Fibroblast of skin of left quadriceps (primary cell): ENCODE results near the gene MIA.
"Not testable (repeated sequence)": the region's sequence is repeated elsewhere in the genome, so short reads cannot be mapped to it uniquely, and the experiment has no call there.

Experiments used
- DNase-seq, 2 experiments: peaks; one replicate each; pipeline ENCODE4 v3.0.0-alpha.2; 2013; ENCODE audit warnings: low read depth in 2 of 2

The MIA gene

DNA sequence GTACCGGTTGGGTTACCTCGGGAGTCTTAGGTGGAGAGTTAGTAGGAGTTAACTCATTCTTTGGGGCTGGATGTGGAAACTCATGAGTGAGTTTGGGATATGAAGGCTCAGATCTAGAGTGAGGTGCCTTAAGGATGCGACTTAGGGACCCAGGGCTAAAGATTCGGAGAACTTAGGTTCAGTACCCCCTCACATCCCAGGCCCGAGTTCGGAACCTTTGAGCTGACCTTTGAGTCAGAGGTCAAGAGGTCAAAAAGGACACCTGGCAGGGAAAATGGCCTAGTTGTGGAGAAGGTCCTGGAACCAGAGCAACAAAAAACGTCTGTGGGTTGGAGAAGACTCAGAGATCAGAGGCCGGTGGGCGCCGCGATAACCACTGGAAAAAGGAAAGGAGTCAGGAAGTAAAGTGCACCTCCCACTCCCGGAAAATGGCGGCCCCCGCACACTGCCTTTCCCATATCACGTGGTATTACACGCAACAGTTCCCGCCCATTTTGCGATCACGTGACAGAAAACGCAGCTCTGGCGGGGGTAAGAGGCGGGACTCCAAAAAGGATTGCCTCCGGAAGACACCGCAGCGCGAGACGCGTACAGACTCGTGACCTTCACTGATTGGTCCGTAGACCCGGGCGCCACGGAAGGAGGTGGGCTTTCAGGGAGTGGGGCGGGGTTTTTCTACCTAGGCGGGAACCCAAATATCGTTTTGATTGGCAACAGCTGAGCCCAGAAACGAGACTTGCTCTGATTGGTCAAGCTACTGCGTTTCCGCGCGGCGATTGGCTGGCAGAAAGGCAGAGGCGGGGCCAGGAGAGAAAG is 25.1 kb upstream of the MIA start, which contains the start of gene ACTMAP:
ACTMAP (minus strand) TSS at position 420 of the 816 bp plus-strand sequence. CDS start 674 bp downstream, outside the sequence.
- peak; percentile 100 for DNase-seq

DNA sequence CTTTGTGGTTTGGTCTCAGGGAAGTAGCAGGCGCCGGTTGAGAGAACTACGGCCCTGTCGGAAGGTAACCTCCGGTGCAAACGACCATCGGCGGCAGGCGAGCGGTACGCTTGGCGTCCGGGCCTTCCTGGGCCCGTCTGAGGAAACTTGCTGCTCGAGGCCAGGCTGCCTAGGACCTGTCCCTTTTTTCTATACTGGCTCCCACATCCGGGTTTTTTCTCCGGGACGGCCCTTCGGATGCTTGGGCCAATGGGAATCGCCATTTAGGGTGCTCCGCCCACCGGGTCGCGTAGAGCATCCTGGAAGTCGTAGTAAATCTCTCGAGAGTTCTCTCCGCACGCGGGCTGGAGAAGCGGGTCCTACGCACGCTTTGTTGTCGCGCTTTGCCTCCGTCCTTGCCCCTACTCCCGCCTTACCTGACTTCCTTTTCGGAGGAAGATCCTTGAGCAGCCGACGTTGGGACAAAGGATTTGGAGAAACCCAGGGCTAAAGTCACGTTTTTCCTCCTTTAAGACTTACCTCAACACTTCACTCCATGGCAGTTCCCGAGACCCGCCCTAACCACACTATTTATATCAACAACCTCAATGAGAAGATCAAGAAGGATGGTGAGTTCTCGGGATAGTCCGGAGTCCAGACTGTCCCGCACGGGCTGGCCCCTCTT is 24.3 kb upstream of the MIA start, which contains the start of gene SNRPA:
SNRPA (plus strand) TSS at position 330 of the 664 bp plus-strand sequence; CDS start at position 536, 206 bp downstream.
- peak; percentile 97 for DNase-seq

DNA sequence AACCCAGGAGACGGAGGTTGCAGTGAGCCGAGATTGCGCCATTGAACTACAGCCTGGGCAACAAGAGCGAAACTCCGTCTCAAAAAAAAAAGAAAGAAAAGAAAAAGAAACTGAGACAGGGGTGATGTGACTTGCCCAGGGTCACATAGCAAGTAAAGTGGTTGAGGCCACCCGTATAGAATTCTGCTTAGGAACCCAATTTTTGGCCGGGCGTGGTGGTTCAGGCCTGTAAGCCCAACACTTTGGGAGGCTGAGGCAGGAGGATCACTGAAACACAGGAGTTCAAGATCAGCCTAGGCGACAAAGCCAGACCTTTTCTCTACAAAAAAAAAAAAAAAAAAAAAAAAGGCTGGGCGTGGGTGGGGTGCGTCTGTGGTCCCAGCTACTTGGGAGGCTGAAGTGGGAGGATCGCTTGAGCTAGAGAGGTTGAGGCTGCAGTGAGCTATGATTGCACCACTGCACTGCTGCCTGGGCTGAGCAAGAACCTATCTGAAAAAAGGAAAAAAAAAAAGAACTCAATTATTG is 23.0 kb upstream of the MIA start:
- DNase-seq, result no peak

DNA sequence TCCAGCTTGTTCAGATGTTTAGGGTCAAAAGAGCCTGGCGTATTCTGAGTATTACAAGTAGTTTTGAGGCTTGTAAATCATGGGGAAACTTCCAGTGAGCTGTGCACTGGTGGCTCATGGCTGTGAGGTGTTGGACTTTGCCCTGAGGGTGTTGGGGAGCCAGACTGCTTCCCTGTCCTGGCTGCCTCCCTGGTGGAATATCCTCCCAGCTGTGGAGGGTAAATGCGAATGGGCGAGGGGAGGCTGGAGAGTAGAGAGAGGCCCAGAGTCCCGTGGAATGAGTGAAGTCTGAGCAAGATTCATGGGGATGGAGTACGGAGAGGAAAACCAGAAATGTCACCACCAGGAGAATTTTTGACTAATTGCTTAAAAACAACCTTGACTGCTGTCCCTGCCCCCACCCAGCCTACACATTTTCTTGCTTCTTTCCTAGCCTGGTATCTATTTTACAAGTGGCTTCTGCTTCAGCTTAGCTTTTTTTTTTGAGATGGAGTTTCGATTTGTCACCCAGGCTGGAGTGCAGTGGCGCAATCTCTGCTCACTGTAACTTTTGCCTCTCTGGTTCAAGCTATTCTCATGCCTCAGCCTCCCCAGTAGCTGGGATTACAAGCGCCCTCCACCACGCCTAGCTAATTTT is 20.6 kb upstream of the MIA start:
- DNase-seq, result no peak

DNA sequence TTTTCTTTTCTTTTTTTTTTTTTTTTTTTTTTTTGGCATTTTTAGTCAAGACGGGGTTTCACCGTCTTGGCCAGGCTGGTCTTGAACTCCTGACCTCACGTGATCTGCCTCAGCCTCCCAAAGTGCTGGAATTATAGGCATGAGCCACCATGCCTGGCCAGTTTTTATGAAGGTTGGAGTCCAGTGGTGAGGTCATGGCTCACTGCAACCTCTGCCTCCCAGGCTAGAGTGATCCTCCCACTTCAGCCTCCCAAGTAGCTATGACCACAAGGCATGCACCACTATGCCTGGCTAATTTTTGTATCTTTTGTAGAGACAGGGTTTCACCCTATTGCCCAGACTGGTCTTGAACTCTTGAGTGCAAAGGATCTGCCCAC is 20.1 kb upstream of the MIA start:
- DNase-seq, result no peak

DNA sequence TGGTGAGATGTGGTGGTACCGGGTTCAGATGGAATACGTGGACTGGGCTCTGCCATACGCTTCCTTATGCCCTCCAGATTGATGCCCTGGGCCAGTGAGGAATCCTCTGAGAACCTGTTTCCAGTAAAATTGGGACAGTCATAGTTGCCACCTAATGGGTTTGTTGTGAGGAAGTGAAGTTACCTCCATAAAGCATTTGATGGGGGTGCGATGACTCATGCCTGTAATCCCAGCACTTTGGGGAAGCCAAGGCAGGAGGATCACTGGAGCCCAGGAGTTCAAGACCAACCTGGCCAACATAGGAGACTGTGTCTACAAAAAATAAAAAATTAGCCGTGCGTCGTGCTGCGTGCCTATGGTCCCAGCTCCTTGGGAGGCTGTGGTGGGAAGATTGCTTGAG is 19.5 kb upstream of the MIA start:
- no peak for DNase-seq

DNA sequence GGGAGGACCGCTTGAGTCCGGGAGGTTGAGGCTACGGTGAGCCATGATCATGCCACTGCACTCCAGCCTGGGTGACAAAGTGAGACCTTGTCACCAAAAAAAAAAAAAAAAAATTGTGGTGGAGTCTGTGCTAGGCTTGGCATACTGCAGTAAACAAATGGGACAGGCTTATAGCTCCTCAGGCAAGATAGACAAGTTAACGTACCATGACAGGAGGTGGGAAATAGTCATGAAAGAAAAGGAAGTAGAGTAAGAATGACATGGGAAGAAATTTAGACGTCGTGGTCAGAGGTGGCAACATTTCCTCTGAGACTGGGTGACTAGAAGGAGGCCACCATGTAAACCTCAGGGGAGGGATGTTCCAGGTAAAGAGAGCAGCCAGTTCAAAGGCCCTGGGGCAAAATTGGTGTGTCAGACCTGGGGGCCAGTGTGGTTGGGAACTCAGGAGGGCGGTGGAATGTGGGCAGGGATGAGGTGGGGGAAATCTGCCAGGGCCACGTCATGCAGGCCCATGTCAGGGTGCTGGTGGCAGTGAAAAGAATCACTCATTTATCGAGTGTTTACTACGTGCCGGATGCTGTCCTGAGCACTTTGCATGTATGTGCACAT is 18.7 kb upstream of the MIA start:
- no peak for DNase-seq

DNA sequence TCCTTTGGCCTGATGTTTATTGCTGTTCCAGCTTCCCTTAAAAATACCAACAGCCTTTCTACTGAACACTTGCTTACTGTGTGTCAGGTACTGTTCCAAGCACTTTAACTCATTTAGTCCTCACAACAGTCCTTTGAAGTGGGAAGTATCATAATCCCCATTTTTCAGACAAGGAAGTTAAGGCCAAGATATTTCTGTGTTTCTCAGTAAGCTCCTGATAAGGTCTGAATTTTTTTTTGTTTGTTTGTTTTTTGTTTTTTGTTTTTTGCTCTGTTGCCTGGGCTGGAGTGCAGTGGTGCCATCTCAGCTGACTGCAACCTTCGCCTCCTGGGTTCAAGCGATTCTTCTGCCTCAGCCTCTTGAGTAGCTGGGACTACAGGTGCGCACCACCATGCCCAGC is 16.8 kb upstream of the MIA start:
- DNase-seq, result no peak

DNA sequence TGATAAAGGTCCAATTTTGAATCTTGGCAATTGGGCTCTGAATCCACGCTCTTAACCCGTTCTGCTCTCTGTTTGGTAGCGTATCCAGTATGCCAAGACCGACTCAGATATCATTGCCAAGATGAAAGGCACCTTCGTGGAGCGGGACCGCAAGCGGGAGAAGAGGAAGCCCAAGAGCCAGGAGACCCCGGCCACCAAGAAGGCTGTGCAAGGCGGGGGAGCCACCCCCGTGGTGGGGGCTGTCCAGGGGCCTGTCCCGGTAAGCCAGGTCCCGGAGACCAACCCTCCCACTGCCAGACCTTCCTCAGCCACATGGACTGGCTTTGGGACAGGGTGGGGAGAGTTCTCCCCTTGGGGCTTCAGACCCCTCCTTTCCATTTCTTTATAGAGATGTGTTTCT is 16.0 kb upstream of the MIA start:
- DNase-seq, result no peak

DNA sequence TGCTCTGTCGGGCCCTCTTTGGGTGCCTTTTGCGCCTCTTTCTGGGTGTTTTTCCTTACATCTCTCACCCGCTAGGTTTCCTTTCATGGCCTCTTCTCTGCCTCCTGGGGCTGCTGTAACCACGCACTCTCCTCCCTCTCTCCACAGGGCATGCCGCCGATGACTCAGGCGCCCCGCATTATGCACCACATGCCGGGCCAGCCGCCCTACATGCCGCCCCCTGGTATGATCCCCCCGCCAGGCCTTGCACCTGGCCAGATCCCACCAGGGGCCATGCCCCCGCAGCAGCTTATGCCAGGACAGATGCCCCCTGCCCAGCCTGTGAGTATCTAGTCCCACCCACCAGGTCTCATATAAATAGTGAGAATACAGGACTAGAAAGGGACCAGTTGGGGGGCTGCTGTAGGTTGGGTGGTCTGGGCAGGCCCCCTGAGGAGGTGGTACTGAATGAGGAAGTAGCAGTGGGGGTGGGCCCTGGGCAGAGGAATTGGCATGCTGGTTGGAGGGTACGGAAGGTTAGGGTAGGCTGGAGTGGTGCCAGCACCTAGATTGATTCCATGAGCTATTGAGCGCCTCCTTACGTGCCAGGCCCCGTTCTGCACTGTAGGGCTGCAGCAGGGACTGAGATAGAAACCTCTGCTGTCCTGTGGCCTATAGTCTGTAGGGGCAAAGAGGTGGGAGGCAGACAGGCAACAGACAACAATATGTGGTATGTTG is 12.4 kb upstream of the MIA start:
- DNase-seq, result no peak

DNA sequence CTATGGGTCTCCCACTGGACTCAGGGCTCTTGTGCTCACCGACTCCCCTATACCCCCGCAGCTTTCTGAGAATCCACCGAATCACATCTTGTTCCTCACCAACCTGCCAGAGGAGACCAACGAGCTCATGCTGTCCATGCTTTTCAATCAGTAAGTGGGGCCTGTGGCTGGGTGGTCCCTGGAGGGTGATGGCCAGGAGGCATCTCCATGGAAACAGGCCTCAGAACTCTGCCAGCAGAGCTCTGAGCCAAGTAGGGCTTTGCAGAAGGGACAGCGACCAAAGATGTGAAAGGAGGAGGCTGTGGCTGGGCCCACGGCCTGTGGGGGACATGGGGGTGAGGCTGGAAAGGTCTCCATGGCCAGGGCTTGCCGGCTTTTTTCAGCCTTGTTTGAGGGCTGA is 11.8 kb upstream of the MIA start:
- no peak for DNase-seq

DNA sequence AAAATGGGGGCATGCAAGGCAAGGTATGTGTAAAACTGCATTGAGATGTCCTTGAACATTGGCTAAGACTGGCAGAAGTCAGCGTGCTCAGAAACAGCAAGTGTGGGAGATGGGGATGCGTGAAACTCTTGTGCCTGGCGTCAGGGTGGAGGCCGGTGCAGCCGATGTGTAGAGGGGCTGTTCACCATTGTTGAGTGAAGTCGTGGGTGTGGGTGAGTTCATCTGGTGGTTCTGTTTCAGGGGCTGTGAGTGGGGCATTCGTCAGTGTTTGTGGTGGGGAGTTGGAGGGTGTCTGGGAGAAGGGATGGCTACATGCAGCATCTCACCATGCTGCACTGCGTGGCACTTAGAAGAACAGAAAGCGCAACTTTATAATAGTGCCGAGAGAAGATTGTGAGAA is 11.4 kb upstream of the MIA start:
- DNase-seq, result no peak

DNA sequence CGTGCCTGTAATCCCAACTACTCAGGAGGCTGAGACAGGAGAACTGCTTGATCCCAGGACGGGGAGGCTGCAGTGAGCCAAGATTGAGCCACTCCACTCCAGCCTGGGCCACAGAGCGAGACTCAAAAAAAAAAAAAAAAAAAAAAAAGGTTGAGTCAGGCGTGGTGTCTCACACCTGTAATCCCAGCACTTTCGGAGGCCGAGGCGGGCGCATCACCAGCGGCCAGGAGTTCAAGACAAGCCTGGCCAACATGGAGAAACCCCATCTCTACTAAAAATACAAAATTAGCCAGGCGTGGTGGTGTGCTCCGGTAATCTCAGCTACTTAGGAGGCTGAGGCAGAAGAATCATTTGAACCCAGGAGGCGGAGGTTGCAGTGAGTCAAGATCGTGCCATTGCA is 8.9 kb upstream of the MIA start:
- DNase-seq, result not testable (repeated sequence)

DNA sequence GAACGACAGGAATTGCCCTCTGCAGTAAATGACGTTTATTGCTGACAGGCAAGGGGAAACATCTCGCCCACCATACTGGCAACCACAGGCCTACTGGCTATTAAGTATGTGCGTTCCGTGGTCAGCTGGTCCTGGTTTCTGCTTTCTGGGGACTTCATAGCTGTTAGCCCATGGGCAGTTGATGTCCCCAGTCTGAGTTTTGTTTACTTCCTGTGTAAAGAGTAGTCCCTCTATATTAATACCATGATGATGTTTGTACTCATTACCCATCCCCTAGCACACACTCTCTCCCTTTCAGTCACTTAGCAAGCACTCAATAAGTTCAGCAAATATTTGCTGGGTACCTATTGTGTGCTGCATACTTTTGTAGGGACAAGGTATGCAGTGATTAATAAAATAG is 6.5 kb upstream of the MIA start:
- DNase-seq, result no peak

DNA sequence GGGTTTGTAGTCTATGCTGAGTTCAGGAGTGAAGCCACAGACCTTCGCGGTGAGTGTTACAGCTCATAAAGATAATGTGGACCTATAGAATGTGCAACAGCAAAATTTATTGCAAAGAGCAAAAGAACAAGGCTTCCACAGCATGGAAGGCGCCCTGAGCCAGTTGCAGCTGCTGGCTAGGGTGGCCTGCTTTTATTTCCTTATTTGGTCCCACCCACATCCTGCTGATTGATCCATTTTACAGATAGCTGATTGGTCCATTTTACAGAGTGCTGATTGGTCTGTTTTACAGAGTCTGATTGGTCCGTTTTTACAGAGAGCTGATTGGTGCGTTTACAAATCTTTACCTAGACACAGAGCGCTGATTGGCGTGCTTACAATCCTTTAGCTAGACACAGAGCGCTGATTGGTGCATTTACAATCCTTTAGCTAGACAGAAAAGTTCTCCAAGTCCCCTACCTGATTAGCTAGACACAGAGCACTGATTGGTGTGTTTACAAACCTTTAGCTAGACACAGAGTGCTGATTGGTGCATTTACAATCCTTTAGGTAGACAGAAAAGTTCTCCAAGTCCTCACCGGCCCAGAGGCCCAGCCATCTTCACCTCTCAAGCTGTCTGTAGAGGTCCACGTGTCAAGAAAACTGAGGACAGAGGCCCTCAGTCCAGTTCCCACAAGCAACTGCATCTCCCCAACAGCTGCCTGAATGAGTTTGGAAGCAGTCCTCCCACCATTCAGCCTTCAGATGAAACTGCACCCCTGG is 4.0 kb upstream of the MIA start:
- DNase-seq, result not testable (repeated sequence)

DNA sequence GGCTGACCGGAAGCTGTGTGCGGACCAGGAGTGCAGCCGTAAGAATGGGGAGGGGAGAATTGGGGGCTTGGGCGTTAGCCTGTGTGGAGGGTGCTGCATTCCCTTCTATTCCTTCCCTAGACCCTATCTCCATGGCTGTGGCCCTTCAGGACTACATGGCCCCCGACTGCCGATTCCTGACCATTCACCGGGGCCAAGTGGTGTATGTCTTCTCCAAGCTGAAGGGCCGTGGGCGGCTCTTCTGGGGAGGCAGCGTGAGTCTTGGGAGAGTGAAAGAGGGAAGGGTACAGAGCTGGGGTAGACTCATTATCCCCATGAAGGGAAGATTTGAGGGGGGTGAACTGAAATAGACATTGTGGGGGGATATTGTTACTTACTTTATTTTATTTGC is 306 bp downstream of the MIA start:
- no peak for DNase-seq

DNA sequence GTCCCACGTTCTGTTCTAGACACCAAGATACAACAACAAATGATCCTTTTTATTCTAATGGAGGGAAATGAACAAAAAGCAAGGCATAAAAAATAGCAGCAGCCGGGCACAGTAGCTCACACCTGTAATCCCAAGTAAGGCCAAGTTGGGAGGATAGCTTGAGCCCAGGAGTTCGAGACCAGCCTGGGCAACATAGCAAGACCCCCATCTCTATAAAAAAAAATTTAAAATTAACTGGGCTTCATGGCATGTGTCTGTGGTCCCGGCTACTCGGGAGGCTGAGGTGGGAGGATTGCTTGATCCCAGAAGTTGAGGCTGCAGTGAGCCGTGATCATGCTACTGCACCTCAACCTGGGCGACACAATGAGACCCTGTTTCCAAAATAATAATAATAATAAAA is 1.0 kb downstream of the MIA start:
- DNase-seq, result no peak

DNA sequence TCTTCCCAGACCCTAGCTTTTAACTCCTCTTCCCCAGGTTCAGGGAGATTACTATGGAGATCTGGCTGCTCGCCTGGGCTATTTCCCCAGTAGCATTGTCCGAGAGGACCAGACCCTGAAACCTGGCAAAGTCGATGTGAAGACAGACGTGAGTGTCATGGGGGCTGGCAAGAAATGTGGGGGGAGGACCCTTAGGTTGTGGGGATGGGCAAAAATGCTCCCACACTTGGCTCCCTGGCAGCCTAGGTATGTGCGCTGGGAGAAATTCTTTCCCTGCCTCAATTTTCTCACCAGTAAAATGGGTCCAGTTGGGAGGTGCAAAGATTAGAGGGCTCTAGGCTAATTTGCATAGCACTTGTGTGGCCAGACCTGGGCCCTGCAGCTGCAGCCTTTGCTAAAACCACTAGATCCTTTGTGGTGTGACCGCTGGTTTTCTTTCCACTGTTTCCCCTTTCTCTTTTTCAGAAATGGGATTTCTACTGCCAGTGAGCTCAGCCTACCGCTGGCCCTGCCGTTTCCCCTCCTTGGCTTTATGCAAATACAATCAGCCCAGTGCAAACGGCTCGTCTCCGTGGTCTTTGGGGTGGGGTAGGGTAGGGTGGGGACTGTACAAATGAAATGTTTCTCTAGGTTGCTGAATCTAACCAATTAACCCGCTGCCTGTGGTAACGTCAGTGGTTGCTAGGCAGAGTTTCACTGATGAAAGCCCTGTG is 1.8 kb downstream of the MIA start:
- DNase-seq, result peak; percentile 82

DNA sequence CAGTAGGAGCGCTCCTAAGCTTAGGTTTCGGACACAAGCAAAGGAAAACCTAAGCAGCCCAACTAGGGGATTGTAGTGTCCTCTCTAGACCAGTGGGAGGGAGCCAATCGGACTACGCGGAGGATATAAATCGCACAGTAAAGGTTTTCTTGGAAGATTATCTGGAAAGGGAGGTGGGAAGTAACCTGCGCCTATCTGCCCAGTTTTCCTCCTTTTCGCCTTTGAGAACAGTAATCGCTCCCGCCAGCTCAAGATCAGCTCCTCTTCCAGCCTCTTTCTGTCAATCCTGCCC is 2.3 kb downstream of the MIA start:
- no peak for DNase-seq
